DMS153 (cell line): Measurements from ENCODE around the gene FAM241A.
"Not testable (repeated sequence)": the region's sequence is repeated elsewhere in the genome, so short reads cannot be mapped to it uniquely, and the experiment has no call there.

Experiments used
- DNase-seq: peaks from one replicate; lab custom pipeline; 2025; lab: John Stamatoyannopoulos, UW

The FAM241A gene

DNA sequence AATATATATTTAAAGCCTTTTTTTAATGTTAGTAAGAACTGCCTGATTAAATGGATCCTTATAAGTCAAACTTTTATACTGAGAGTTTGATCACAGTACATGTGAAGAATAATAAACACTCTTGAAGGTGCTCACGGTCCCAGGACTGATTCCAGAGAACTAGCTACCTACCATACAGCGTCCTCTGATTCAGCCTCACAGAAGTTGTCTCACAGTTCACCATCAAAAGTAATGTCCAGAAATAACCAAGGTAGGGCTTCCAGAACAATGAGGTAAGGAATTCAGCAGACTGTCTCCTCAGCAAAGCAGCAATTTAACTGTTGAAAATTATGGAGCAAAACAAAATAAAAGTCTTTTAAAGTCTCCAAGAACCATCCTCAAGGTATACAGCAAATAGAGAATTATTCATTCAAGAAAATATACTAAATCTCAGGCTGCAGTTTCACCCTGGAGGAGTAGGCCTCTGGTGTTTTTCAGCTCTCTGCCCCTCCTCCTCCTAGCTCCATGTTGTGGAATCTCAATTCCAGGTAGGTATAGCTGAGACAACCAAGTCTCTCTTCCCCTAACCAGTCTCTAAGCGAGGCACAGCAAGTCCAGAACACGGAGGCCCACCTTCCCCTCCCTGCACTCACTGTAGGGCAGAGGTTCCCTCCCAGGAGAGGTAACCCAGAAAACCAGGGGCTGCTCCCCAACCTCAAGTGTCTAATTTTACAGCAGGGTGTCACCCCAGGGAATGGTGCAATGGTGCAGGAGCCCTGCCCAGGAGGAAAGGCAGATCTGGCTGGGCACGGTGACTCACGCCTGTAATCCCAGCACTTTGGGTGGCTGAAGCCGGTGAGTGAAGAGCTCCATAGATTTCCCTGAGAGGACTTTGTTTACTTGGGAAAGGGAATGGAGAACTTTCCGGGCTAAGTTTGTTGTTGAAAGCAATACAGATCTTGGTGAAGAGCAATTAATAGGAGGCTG is 28.6 kb downstream of the FAM241A start:
- no peak for DNase-seq

DNA sequence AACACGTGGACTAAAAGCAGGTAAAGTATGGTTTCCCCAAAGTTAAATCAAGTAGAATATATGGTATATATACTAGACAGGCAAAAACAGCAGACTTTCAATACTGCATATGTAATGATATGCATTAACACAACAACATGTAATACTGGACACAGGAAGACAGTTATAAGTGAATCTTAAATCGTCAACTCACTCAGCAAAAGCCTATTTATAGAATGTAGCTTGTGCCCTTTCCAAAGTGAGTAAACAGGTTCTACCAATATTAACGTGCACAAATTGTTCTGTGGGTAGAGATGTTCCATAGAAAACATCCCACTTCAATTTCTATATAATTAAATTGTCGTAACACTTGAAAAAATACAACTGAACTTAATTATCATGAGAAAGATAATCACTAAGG is 30.6 kb downstream of the FAM241A start:
- no peak for DNase-seq

DNA sequence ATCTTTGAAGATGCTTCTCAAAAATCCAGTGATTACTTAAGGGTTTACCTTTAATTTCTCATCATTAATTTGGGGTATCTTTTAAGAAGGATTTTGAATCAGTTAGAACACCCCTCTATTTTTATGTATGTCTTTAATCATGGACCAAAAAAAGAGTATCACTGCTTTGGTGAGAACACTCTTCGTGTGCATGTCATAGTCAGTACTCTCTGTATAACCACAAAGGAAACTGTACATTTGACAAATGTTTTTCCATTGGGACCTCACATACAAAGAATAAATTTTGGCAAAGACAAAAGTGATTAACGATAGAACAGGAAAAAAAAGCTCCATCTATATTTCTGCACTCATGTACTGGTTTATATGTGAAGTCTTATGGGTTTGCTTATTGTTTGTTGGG is 31.3 kb downstream of the FAM241A start:
- no peak for DNase-seq

DNA sequence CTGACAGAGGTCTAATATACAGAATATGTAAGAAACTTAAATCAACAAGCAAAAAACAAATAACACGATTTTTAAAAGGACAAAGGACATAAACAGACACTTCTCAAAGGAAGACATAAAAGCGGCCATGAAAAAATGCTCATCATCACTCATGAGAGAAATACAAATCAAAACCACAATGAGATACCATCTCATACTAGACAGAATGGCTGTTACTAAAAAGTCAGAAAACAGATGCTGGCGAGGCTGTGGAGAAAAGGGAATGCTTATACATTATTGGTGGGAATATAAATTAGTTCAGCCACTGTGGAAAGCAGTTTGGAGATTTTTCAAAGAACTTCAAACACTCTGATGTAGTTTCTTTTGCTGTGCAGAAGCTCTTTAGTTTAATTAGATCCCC is 33.5 kb downstream of the FAM241A start:
- not testable (repeated sequence) for DNase-seq

DNA sequence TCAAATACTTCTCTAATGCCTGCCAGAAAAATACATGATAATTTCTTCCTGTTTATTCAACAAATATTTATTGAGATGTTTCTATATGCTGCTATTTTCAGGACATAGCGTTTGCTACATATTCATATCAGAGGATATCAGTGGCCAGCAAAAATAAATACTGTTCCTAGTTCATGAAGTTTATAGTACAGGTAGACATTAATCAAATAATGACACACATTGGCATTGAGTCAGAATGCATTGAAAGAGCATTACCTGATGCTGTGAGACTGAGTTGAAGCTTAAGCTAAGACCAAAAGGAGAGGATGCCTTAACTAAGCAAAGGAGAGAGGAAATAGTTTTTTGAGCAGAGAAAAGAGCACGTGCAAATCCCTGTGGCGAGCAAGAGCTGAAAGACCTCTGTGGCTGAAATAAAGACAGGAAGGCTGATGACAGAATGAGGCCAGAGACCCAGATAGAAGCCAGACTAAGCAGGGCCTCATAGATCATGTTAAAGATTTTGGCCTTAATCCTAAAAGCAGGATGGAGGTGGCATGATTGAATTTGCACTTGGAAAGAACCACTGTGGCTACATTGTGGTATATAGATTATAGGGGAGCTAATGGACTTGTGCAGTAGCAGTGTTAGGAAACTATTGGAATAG is 36.2 kb downstream of the FAM241A start:
- no peak for DNase-seq

DNA sequence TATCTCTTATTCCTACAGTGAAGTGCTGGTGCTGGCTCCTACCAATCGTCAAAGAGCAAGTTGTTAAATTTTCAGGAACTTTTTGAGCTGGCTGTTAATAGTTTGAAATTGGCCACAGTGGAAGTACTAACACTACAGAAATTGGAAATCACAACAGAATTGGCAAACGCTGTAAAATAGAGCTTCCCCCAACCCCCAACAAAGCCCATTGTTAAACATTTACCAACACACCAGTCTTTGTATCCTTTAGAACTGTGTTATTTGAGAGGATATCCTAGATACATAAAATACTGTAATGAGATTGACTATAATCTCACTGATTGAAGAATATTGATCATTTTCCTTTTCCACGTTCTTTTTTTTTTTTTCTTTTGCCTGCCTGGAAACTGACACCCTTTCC is 37.4 kb downstream of the FAM241A start:
- no peak for DNase-seq

DNA sequence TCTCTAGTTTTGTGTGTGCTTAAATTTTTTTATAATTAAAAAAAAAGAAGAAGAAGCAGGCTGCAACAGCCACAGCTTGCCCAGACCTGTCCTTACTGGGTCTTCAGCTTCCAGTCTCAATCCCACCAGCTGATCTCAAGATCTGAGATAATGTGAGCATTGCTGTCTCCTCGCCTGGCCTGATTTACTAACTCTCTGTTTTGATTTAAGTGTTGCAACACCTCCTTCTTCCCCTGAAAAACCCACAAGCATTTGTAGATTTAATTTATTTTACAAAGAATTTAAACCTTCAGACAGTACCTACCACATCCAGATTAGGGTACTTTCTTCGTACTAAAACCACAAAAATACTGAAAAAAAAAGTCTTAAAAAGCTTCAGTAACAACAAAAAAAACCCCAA is 38.0 kb downstream of the FAM241A start:
- DNase-seq: no peak

DNA sequence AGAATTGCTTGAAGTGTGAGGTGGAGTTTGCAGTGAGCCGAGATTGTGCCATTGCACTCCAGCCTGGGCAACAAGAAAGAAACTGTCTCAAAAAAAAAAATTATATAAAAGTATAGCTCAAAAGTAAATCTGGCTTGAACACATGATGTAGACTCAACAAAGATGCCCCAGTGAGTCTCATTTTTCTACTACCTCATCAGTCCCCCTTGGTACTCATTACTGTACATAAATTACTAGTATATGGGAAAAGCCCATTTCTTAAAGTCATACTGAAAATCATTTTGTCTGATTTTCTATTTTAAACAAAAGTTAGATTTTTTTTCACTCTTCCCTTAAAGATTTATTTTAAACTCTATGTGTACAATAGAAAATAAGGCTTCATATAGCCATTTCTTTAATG is 39.2 kb downstream of the FAM241A start:
- no peak for DNase-seq

DNA sequence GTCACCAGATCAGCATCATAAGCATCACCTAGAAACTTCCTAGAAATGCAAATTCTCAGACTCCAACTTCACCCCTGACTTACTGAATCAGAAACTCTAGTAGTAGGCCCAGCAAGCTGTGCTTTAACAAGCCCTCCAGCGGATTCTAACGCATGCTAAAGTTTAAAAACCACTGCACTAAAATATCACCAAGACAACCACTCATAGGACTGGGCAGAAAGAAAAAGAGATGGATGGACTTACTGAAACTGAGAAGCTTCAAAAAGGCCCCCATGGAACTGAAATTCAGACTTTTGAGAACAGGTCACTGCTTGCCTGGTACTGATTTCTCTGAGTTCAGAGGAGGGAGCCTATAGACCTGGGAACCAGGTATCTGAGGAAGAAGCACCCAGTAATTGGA is 40.1 kb downstream of the FAM241A start:
- DNase-seq: no peak

DNA sequence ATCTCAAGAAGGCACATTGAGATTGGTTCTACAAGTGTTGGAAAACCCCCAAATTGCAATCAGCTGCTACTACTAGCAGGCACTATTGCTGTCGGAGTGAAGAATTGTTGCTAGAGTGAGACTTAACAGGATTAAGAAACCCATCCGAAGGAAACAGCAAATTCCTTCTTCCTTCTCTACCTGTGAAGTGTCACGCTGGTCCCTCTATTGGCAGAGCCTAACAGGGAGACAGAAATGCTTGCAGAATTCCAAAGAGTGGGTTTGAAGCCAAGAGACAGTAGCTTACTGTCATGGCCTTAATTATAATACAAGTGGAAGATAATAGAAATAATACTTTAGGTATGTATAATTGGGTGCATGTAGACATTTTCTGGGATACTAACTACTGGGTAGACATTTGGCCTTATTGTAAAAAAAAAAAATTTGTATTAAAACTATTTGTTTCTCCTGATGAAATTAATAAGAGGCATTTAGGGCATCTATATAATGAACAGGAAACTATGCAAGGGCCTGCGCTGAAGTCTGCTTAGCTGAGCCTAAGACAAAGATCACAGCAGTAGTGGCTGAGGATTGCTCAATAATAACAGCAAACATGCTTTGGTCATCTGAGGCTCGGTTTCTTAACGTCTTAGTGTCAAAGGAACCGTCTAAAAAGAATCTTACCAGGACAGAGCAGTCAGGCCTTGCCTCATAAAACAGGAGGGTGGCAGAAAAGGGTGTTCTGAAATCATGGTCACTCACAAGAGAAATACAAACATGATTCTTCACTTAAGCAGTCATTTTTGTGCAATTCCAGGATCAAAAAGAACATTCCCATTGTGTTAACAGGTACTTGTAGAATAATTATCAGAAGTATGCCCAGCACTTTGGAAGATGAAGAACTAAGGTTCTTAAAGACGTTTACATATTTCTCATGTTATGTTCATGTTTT is 40.8 kb downstream of the FAM241A start:
- no peak for DNase-seq

DNA sequence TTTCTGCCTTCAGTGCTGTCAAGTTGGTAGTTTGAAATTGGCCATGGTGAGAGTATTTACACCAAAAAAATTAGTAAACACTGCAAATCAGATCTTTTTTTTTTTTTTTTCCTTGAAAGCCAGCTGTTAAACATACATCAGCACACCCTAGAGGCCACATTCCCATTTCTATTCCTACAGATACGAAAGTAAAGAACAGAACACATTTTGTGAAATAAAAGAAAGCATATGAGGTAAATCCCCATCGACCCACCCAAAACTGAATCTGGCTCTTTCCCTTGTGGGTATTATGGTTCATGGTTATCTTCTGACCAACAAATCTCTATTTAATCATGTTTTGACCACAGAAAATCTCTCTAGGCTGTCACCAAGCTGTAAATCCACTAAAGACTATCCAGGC is 44.5 kb downstream of the FAM241A start:
- no peak for DNase-seq

DNA sequence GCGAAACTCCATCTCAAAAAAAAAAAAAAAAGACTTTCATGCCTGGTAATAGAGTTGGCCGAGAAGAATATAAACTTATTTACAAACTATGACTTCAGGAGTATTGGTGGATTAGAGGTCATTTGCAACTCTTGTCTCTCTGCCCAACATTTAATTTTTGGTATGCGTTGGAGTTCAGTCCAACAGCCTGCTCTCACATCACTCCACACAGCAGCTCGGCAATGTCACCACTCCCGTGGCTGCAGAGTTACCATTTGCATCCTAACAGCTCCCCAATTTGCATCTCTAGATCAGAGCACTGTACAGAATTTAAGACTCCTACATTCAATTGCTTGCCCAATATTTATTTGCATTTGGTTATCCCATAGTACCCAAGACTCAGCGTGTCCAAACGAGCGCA is 45.4 kb downstream of the FAM241A start:
- no peak for DNase-seq

DNA sequence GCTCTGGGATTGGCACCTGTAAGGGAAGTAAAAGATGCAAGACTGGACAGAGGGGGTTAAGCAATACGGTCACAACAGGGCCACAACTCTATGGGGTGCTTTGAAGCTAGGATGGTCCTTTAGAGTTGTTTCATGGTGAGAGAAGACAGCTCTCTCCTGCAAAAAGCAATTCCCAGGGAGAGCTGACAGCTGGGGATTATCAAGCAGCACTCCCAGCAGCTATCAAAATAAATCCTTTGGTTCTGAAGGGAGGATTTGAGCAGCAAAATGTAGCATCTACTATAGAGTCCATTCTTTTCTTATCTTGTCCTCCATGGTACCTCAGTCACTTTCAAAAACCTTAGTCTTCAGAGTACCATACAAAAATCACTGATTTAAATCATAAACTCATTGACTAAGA is 51.2 kb downstream of the FAM241A start:
- DNase-seq: no peak

DNA sequence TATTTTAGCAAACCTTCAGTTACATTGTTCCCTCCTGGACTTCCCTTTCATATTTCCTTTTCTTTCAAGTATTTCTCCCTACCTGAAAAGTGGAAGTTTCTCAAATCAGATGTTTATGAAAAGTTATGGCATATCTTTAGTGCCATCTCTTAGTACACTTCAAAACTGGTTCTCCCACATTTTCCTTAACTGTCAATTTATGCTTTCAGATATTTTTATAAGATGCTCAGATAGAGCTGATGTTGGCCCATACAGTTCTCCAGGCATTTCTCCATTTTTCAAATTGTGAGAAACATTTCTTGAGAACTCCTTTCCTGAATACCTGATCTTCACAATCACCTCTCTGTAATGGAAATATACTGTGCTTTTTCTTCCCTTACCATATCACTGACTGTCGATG is 53.8 kb downstream of the FAM241A start:
- no peak for DNase-seq

DNA sequence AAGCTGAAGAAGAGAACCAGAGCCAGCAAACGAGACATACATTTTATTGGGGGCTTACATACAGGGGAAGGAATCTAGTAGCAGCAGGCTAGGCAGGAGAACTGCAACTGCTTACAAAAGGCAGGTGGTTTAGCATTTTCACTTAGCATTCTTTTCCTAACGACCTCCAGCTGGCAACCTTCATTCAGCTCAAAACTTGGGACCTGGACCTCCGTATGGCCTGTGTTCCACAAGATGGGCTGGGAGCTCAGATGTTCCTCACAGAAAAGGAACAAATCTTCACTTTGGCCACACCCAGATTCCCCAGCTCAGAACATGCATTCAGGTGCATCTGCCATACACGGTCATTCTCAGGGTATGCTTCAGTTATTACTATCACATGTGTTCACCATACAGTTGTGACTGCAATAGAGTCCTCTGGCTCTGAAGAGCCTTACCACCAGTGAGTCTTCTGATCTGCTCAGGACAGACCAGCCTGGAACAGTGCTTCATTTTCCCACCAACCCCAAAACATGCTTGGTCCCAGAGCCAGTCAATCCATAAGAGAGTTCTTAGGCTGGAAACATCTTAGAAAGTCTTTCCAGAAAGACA is 56.8 kb downstream of the FAM241A start:
- no peak for DNase-seq

DNA sequence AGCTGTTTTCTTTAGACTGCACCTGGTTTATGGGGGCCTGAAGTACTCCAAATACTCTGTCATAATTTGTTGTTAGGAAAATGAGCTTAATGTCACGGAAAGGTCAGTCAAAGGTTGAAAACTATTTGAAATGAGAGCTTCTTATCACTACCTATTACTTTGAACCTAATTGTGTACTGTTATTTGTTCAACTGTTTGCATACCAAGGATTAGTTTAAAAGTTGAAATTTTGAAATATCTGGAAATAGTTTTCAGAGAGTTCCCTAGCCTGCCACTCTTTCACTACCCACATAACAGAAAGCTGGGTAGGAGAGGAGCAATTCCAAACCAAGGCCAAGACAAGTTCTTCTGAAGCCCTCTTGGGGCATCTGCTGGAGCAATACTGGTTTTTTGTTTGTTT is 58.3 kb downstream of the FAM241A start:
- no peak for DNase-seq

DNA sequence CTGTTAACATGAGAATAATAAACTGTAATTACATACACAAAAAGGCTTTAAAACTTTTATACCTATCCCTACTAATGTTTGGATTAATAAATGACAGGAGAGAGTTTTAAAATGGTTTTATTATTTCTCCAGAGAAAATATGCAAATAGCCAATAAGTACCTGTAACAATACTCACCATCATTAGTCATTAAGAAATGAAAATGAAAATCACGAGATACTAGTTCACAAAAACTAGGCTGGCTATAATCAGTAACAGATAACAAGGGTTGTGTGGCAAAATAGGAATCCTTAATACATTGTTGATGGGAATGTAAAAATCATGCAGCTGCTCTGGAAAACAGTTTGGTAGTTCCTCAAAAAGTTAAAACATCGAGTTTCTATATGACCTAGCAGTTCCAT is 61.2 kb downstream of the FAM241A start:
- no peak for DNase-seq

DNA sequence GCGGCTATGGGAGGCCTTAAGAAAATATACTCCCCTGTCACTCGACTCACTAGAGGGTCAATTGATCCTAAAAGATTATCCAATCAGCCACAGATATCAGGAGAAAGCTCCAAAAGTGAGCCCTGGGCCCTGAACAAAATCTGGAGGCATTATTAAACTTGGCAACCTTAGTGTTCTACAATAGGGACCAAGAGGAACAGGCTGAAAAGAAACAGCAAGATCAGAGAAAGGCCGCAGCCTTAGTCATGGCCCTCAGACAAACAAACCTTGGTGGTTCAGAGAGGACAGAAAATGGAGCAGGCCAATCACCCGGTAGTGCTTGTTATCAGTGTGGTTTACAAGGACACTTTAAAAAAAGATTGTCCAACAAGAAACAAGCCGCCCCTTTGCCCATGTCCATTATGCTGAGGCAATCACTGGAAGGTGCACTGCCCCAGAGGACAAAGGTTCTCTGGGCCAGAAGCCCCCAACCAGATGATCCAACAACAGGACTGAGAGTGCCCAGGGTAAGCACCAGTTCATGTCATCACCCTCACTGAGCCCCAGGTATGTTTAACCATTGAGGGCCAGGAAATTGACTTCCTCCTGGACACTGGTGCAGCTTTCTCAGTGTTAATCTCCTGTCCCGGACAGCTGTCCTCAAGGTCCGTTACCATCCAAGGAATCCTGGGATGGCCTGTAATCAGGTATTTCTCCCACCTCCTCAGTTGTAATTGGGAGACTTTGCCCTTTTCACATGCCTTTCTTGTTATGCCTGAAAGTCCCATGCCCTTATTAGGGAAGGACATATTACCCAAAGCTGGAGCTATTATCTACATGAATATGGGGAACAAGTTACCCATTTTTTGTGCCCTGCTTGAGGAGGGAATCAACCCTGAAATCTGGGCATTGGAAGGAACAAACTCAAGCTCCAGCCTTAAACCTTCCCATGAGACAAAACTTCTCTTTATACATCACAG is 63.2 kb downstream of the FAM241A start:
- not testable (repeated sequence) for DNase-seq

DNA sequence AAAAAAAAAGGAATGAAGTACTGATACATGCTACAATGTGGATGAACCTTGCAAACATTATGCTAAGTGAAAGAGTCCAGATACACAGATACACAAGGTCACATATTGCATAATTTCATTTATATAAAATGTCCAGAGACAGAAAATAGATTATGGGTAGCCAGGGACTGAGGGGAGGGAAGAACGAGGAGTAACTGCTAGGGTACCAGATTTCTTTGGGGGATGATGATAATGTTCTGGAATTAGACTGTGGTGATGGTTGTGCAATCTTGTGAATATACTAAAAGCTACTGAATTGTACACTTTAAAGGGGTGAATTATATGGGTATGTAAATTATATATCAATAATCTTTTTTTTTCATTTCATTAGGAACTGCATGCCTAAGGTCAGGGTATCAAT is 65.5 kb downstream of the FAM241A start:
- DNase-seq: no peak

DNA sequence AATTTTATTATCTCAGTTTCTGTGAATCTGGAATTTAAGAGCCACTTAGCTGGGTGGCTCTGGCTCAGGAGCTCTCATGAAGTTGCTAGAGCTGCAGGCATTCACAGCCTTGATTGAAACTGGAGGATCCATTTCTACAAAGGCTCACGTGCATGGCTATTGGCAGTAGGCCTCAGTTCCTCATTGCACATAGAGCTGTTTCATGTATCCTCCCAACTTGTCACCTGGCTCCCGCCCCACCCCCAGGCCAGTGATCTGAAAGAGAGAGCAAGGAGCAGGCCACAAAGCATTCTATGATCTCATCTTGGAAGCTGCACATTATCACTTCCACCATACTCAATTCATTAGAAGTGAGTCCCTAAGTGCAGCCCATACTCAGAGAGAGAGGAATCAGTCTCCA is 67.8 kb downstream of the FAM241A start:
- no peak for DNase-seq

DNA sequence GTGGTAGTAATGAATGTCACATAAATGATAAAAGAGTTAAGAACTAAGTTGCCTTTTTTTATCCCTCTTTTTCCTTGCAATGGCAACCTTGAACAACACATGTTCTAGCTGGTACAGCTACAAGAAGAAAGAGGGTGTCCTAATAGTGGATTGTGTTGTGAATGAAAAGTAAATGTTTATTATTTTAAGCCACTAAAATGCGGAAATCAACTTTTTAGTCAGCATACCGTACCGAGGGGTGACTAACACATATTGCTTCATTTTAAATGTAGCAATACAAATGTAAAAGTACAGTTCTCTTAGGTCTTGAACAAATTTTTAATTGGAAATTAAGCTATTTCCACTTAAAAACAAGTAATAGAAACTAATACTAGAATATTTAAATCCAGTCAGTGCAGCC is 68.6 kb downstream of the FAM241A start:
- DNase-seq: no peak
